GM19043 (cell line): ENCODE measurements around the gene HOXB6.

ENCODE experiments used
- ATAC-seq: cut with Tn5 transposase; IDR thresholded peaks from one replicate; pipeline ENCODE4 v1.9.1; 2021; ENCODE audit warnings: low read depth; ENCODE audit not compliant: unreplicated experiment

The HOXB6 gene

GRCh38 chr17:48546137-48546923, 58.5 kb downstream of the HOXB6 start:
- ATAC-seq = no peak
